IMR-90 (cell line): ENCODE results near the gene RNF144A. TPM values are rescaled to one million over a fixed set of nuclear protein-coding genes. Genes with fewer than 3 reads are reported as not detected.

Source experiments
- ATAC-seq: fragments of 200-7000 bp; cut with Tn5 transposase; 2 replicates; pipeline ENCODE4 v1.9.1; 2020; ENCODE audit warnings: low read depth, mild to moderate bottlenecking, moderate library complexity
- BruUV-seq: library from RNA; stranded (reverse); fragments of 400-500 nt; replicated peaks from 2 replicates; lab custom pipeline; 2021; lab: Mats Ljungman, UMichigan
- CTCF ChIA-PET: fragments of 300-600 bp; formaldehyde crosslinking; extraction: SDS; loops from one replicate; lab custom pipeline; 2021; ENCODE audit warnings: antibody characterized with exemption; lab: Yijun Ruan, JAX
- POLR2A ChIA-PET: fragments of 300-600 bp; sonication (Branson Sonifier 250); formaldehyde crosslinking; loops from one replicate; lab custom pipeline; 2022; ENCODE audit warnings: antibody characterized with exemption; ENCODE audit not compliant: unreplicated experiment; lab: Charles Lee
- DNase-seq: peaks from one replicate; pipeline ENCODE4 v3.0.0; 2013
- H2AFZ ChIP-seq: replicated peaks from 2 replicates; pipeline ENCODE3; 2013; ENCODE audit warnings: low read length, mild to moderate bottlenecking; ENCODE audit not compliant: poor library complexity
- H2AK5ac ChIP-seq: 2 replicates; pipeline ENCODE4 v1.6.1; 2013; ENCODE audit warnings: low read depth, low read length, inconsistent platforms
- H2AK9ac ChIP-seq: replicated peaks from 2 replicates; pipeline ENCODE3; 2013; ENCODE audit warnings: mild to moderate bottlenecking, low read depth, low read length, moderate library complexity; ENCODE audit not compliant: poor library complexity
- H2BK120ac ChIP-seq: 2 replicates; pipeline ENCODE4 v1.6.1; 2013; ENCODE audit warnings: low read depth, low read length, inconsistent platforms
- H2BK15ac ChIP-seq: 3 replicates; pipeline ENCODE4 v1.6.1; 2013; ENCODE audit warnings: low read depth, low read length, inconsistent platforms
- H2BK20ac ChIP-seq: 2 replicates; pipeline ENCODE4 v1.6.1; 2013; ENCODE audit warnings: low read depth, mild to moderate bottlenecking, inconsistent platforms, low read length, moderate library complexity
- H2BK5ac ChIP-seq: 2 replicates; pipeline ENCODE4 v1.6.1; 2013; ENCODE audit warnings: mild to moderate bottlenecking, low read depth, low read length, inconsistent platforms; ENCODE audit not compliant: poor library complexity, severe bottlenecking
- H3K14ac ChIP-seq: replicated peaks from 2 replicates; pipeline ENCODE4 v1.6.1; 2013; ENCODE audit warnings: low read depth, low read length, inconsistent platforms
- H3K18ac ChIP-seq: 2 replicates; pipeline ENCODE4 v1.6.1; 2013; ENCODE audit warnings: low read depth, low read length, control low read depth
- H3K23ac ChIP-seq: 2 replicates; pipeline ENCODE4 v1.6.1; 2013; ENCODE audit warnings: low read depth, low read length, inconsistent platforms
- H3K27ac ChIP-seq: 2 replicates; pipeline ENCODE4 v1.5.1; 2013; ENCODE audit warnings: mild to moderate bottlenecking, control low read depth, low read length; ENCODE audit not compliant: insufficient read depth
- H3K27me3 ChIP-seq: 2 replicates; pipeline ENCODE4 v1.6.1; 2013; ENCODE audit warnings: low read length; ENCODE audit not compliant: control insufficient read depth, insufficient read depth
- H3K36me3 ChIP-seq: 2 replicates; pipeline ENCODE4 v1.6.1; 2013; ENCODE audit warnings: low read length, mixed read lengths; ENCODE audit not compliant: control insufficient read depth, insufficient read depth
- H3K4ac ChIP-seq: 2 replicates; pipeline ENCODE4 v1.6.1; 2013; ENCODE audit warnings: low read depth, low read length, inconsistent platforms
- H3K4me1 ChIP-seq: 2 replicates; pipeline ENCODE4 v1.6.1; 2013; ENCODE audit warnings: low read length, mixed read lengths; ENCODE audit not compliant: control insufficient read depth, insufficient read depth
- H3K4me2 ChIP-seq: 2 replicates; pipeline ENCODE4 v1.6.1; 2013; ENCODE audit warnings: low read depth, mild to moderate bottlenecking, control low read depth, low read length, moderate library complexity
- H3K4me3 ChIP-seq: 2 replicates; pipeline ENCODE4 v1.5.1; 2013; ENCODE audit warnings: low read depth, mild to moderate bottlenecking, control low read depth, low read length, moderate library complexity; ENCODE audit not compliant: insufficient read depth
- H3K56ac ChIP-seq: 2 replicates; pipeline ENCODE4 v1.6.1; 2013; ENCODE audit warnings: low read length, inconsistent platforms; ENCODE audit not compliant: insufficient read depth; ENCODE audit errors: extremely low read depth
- H3K79me1 ChIP-seq, 2 experiments: 2 replicates each; pipeline ENCODE4 v1.6.1; 2013; ENCODE audit warnings: low read length in 2 of 2, inconsistent platforms in 1 of 2, low read depth in 1 of 2
- H3K9ac ChIP-seq: 2 replicates; pipeline ENCODE4 v1.6.1; 2013; ENCODE audit warnings: low read depth, low read length, control low read depth
- H3K9me1 ChIP-seq: 2 replicates; pipeline ENCODE4 v1.6.1; 2013; ENCODE audit warnings: low read length, inconsistent platforms; ENCODE audit not compliant: insufficient read depth
- H3K9me3 ChIP-seq: 2 replicates; pipeline ENCODE4 v1.6.1; 2013; ENCODE audit warnings: low read length; ENCODE audit not compliant: control insufficient read depth, insufficient read depth
- H4K20me1 ChIP-seq: 2 replicates; pipeline ENCODE4 v1.6.1; 2013; ENCODE audit warnings: low read length, inconsistent platforms; ENCODE audit not compliant: insufficient read depth
- H4K5ac ChIP-seq: 2 replicates; pipeline ENCODE4 v1.6.1; 2013; ENCODE audit warnings: mild to moderate bottlenecking, low read depth, low read length, control low read depth
- H4K8ac ChIP-seq, 2 experiments: 2 replicates each; pipeline ENCODE4 v1.6.1; 2013; ENCODE audit warnings: low read depth in 2 of 2, low read length in 2 of 2, control low read depth in 1 of 2, inconsistent platforms in 1 of 2
- H4K91ac ChIP-seq: 2 replicates; pipeline ENCODE4 v1.6.1; 2013; ENCODE audit warnings: low read depth, low read length, inconsistent platforms; ENCODE audit not compliant: insufficient read depth
- BHLHE40 ChIP-seq: fragments of 150-350 bp; IDR thresholded peaks from 2 replicates; pipeline ENCODE4 v1.6.1; 2016; ENCODE audit warnings: mild to moderate bottlenecking, low read depth, low read length
- CEBPB ChIP-seq: IDR thresholded peaks from 2 replicates; pipeline ENCODE4 v1.6.1; 2012; ENCODE audit warnings: low read depth, low read length, improper control_type of control experiment
- FOS ChIP-seq: fragments of 150-350 bp; IDR thresholded peaks from 2 replicates; pipeline ENCODE4 v1.6.1; 2016; ENCODE audit warnings: low read depth, low read length
- MAFK ChIP-seq: IDR thresholded peaks from 2 replicates; pipeline ENCODE4 v1.6.1; 2012; ENCODE audit warnings: low read depth, low read length, improper control_type of control experiment
- NFE2L2 ChIP-seq: fragments of 150-350 bp; IDR thresholded peaks from 2 replicates; pipeline ENCODE4 v1.6.1; 2016; ENCODE audit warnings: low read depth, mild to moderate bottlenecking, low read length
- POLR2A ChIP-seq: IDR thresholded peaks from 2 replicates; pipeline ENCODE4 v1.6.1; 2012; ENCODE audit warnings: mild to moderate bottlenecking, low read depth, low read length
- RCOR1 ChIP-seq: IDR thresholded peaks from 2 replicates; pipeline ENCODE4 v1.6.1; 2012; ENCODE audit warnings: mild to moderate bottlenecking, low read length, improper control_type of control experiment; ENCODE audit not compliant: insufficient replicate concordance
- RFX5 ChIP-seq: IDR thresholded peaks from 2 replicates; pipeline ENCODE4 v1.8.0; 2012; ENCODE audit warnings: low read depth, mild to moderate bottlenecking, low read length, moderate library complexity
- WGBS, 2 experiments: methylation state at CpG; one replicate each; pipeline versions ENCODE4 v1.1.5 to v1.1.7; 2013; ENCODE audit warnings: missing lambda C conversion rate in 2 of 2; ENCODE audit not compliant: insufficient read length in 1 of 2; ENCODE audit errors: extremely low coverage in 2 of 2; 5-methylcytosine and 5-hydroxymethylcytosine counted together
- dilution Hi-C: fragments of 300-500 bp; cut with HindIII; formaldehyde crosslinking; loops from one replicate; pipeline ENCODE4 v1.14.3; 2018; ENCODE audit warnings: low sequenced_read_pairs; ENCODE audit not compliant: unreplicated experiment
- in situ Hi-C: fragments of 300-500 bp; cut with MboI; formaldehyde crosslinking; loops from 3 replicates; pipeline ENCODE4 v1.14.3; 2019; ENCODE audit warnings: low sequenced_read_pairs, inconsistent platforms, mixed read lengths
- intact Hi-C: fragments of 100-400 bp; cut with micrococcal nuclease; formaldehyde crosslinking; loops from 2 replicates; pipeline ENCODE4 v1.10.0; 2022
- polyA plus RNA-seq, 3 experiments: library from polyadenylated mRNA; depleted of rRNA; stranded (reverse); fragments of >200 nt; gene quantifications; 2 replicates each; pipeline ENCODE4 v1.2.3, GENCODE V29; 2012; ENCODE audit warnings: low replicate concordance in 1 of 3
- total RNA-seq: library from RNA; depleted of rRNA; stranded (reverse); fragments of >200 nt; gene quantifications from 2 replicates; pipeline ENCODE4 v1.2.3, GENCODE V29; 2012
- TF ChIP-seq, protein P1 (sequence below): fragments of 150-350 bp; IDR thresholded peaks from 2 replicates; pipeline ENCODE4 v1.6.1; 2017; ENCODE audit warnings: mild to moderate bottlenecking, antibody characterized with exemption, low read length, low read depth

Gene RNF144A
- total and polyA plus RNA-seq, 2 of the 4 experiments (the other 2 are of a cell fraction), result 0.18 to 0.26 TPM

DNA sequence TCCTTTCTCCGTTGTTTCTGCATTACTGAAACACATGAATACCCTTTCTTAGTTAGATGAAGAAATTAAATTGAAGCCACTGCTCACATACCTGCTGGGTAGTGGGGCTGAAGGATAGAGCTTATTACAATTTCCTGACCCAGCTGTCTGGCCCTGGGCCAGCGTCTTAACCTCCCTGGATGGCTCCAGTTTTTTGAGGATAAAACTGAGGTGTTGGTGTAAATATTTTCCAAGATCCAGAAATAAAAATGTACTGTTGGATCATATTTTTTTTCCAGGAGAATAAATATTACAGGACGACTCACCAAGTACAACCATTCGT is 3.5 kb downstream of the RNF144A start:
- no peaks in the 10 kb centered on the region for H3K36me3 ChIP-seq
- H2AK9ac ChIP-seq, result no peak overlapping the region
- no peak overlapping the region for H2BK5ac ChIP-seq
- WGBS, 2 experiments, result no CpG with 5 or more reads among the region's 4 CpGs
- DNase-seq, result no peak
- CTCF ChIA-PET, result no interaction called here
- H2AFZ ChIP-seq, result no peak overlapping the region
- H3K56ac ChIP-seq, result no peak overlapping the region
- BruUV-seq, result no TSS peak
- POLR2A ChIA-PET, result no interaction called here
- H3K18ac ChIP-seq, result no peak overlapping the region
- in situ Hi-C loops (no loop called here), dilution Hi-C loops (no loop called here), intact Hi-C loops (no loop called here)
- H2BK15ac ChIP-seq, result no peak overlapping the region
- no peaks in the 10 kb centered on the region for H3K79me1 ChIP-seq
- no peaks in the 10 kb centered on the region for H3K9me1 ChIP-seq
- no peaks in the 10 kb centered on the region for H4K20me1 ChIP-seq
- no peak overlapping the region for H2BK120ac ChIP-seq
- H3K14ac ChIP-seq, result no peak overlapping the region
- H2BK20ac ChIP-seq, result no peak overlapping the region
- no peaks in the 10 kb centered on the region for H3K4me1 ChIP-seq
- TF ChIP-seq CEBPB, result no peak
- TF ChIP-seq, protein P1, sequence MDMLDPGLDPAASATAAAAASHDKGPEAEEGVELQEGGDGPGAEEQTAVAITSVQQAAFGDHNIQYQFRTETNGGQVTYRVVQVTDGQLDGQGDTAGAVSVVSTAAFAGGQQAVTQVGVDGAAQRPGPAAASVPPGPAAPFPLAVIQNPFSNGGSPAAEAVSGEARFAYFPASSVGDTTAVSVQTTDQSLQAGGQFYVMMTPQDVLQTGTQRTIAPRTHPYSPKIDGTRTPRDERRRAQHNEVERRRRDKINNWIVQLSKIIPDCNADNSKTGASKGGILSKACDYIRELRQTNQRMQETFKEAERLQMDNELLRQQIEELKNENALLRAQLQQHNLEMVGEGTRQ, result no peak
- no peak for TF ChIP-seq RCOR1
- TF ChIP-seq MAFK, result no peak
- TF ChIP-seq NFE2L2, result no peak
- no peak for TF ChIP-seq RFX5
- TF ChIP-seq BHLHE40, result no peak
- no peak for TF ChIP-seq FOS
- no peak for TF ChIP-seq POLR2A
- H3K9me3 ChIP-seq, result peaks cover 4% of the 10 kb centered on the region; the same call in 1 of the 2 replicates
- no peak overlapping the region for H3K4ac ChIP-seq
- H4K91ac ChIP-seq, result no peak overlapping the region
- H3K9ac ChIP-seq, result no peak overlapping the region
- H4K8ac ChIP-seq, result no peak overlapping the region
- H3K23ac ChIP-seq, result no peak overlapping the region
- no peak overlapping the region for H4K5ac ChIP-seq
- H3K4me3 ChIP-seq, result no peak overlapping the region
- ATAC-seq, result no peak
- peaks cover 15% of the 10 kb centered on the region for H3K27me3 ChIP-seq
- H3K27ac ChIP-seq, result no peak overlapping the region
- no peak overlapping the region for H2AK5ac ChIP-seq
- H3K4me2 ChIP-seq, result no peak overlapping the region
